ENCODE results near the gene PKNOX2.

PKNOX2 gene

DNA sequence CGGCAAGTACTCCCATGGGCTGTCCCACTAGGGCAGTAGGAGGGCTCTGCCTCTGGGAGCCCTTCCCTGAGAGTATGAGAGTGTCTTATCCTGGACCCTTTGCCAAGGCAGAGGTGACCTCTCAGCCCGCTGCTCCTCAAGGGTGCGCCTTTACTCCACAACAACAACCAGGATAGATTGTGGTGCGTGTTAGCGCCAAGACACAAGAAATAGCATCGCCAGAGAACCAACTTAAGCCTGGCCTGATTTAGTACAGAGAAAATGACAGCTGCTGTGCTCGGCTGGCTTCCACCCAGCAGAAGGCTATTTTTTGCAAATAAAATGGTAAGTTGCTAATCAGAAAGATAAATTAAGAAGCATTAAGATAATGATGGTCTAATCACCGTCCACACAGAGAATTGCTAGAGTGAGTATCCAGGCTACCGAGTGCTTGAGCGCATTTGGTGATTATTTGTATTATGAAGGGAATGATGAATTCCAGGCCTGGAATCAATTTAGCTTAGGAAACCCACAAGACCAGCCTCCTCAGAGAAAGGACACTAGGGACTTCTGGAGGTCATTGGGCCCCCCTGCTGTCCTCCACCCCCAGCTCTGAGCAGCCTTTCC is 119.8 kb downstream of the PKNOX2 start:
- Histone ChIP-seq H3K9me3 (replicated peaks; ENCODE audit: insufficient read depth, low read length) (no peaks in the 10 kb centered on the region), H3K4me2 (ENCODE audit: low read depth, low read length) (no peak overlapping the region), H3K4me3 (ENCODE audit: low read length) (no peak overlapping the region), H2AFZ (ENCODE audit: low read length) (no peak overlapping the region), H4K20me1 (ENCODE audit: insufficient read depth, low read length) (no peaks in the 10 kb centered on the region), H3K79me2 (ENCODE audit: low read length) (no peaks in the 10 kb centered on the region), H3K9ac (ENCODE audit: low read length) (no peak overlapping the region), H3K36me3 (replicated peaks; ENCODE audit: insufficient read depth, low read length) (no peaks in the 10 kb centered on the region), H3K27ac (ENCODE audit: low read length) (no peak overlapping the region), H3K4me1 (ENCODE audit: low read length) (no peaks in the 10 kb centered on the region), H3K9me2 (replicated peaks; ENCODE audit: insufficient read depth, low read length) (no peaks in the 10 kb centered on the region), H3K27me3 (replicated peaks; ENCODE audit: insufficient read depth, low read length) (no peaks in the 10 kb centered on the region), H3F3A (ENCODE audit: insufficient read depth, low read length) (no peaks in the 10 kb centered on the region)
- TF ChIP-seq EZH2phosphoT487 (IDR thresholded peaks at IDR 0.05; ENCODE audit: low read length): no peak
- TF ChIP-seq, protein P1, sequence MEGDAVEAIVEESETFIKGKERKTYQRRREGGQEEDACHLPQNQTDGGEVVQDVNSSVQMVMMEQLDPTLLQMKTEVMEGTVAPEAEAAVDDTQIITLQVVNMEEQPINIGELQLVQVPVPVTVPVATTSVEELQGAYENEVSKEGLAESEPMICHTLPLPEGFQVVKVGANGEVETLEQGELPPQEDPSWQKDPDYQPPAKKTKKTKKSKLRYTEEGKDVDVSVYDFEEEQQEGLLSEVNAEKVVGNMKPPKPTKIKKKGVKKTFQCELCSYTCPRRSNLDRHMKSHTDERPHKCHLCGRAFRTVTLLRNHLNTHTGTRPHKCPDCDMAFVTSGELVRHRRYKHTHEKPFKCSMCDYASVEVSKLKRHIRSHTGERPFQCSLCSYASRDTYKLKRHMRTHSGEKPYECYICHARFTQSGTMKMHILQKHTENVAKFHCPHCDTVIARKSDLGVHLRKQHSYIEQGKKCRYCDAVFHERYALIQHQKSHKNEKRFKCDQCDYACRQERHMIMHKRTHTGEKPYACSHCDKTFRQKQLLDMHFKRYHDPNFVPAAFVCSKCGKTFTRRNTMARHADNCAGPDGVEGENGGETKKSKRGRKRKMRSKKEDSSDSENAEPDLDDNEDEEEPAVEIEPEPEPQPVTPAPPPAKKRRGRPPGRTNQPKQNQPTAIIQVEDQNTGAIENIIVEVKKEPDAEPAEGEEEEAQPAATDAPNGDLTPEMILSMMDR (IDR thresholded peaks at IDR 0.05; ENCODE audit: low read length): no peak
- TF ChIP-seq EZH2 (optimal IDR thresholded peaks at IDR 0.05; ENCODE audit: low read depth, low read length): no peak
- DNase-seq: no peak

DNA sequence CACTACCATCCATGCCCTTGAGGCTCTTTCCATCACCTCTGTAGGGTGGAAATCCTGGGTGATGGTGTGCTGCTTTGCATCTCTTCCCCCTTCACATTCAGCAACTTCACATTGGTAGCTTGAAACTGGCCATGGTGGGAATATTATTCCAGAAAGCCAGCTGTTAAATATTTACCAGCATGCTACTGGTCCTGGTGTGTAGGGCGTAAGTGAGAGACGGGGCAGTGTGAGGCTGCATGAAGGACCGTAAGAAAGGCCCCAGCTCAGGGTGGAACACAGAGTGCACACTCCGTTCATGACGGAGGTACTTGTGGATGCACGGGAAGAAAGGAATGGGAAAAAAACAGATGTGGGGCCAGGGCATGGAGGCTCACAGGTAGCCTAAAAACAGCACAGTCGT is 121.3 kb downstream of the PKNOX2 start:
- Histone ChIP-seq H3K79me2 (ENCODE audit: low read length) (no peaks in the 10 kb centered on the region), H4K20me1 (ENCODE audit: insufficient read depth, low read length) (no peaks in the 10 kb centered on the region), H3K9me2 (replicated peaks; ENCODE audit: insufficient read depth, low read length) (no peaks in the 10 kb centered on the region), H3K9ac (ENCODE audit: low read length) (no peak overlapping the region), H3K4me1 (ENCODE audit: low read length) (no peaks in the 10 kb centered on the region), H3K27ac (ENCODE audit: low read length) (no peak overlapping the region), H3K36me3 (replicated peaks; ENCODE audit: insufficient read depth, low read length) (no peaks in the 10 kb centered on the region), H3K4me3 (ENCODE audit: low read length) (no peak overlapping the region), H3K27me3 (replicated peaks; ENCODE audit: insufficient read depth, low read length) (no peaks in the 10 kb centered on the region), H2AFZ (ENCODE audit: low read length) (no peak overlapping the region), H3K4me2 (ENCODE audit: low read depth, low read length) (no peak overlapping the region), H3K9me3 (replicated peaks; ENCODE audit: insufficient read depth, low read length) (no peaks in the 10 kb centered on the region), H3F3A (ENCODE audit: insufficient read depth, low read length) (no peaks in the 10 kb centered on the region)
- TF ChIP-seq, protein P1 (IDR thresholded peaks at IDR 0.05; ENCODE audit: low read length): no peak
- TF ChIP-seq EZH2 (optimal IDR thresholded peaks at IDR 0.05; ENCODE audit: low read depth, low read length) (no peak), EZH2phosphoT487 (IDR thresholded peaks at IDR 0.05; ENCODE audit: low read length) (no peak)
- no peak for DNase-seq

DNA sequence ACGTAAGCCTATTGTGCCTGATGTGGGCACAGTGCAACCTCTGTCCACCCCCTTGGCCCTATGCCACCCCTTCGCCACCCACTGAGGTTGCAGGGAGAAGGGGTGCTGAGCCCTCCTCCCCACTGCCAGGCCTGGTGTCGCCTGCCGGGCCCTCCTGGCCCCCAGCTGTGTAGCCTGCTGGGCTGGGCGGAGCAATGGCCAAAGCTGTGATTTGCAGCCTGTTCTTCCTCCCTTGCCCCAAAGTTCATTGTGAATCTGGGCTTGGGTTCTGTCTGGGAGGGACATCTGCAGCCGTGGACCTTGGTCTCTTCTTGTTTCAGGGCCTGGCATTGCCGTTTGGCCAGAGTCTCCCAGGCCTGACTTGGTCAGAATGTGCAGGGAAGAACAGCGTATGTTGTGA is 121.9 kb downstream of the PKNOX2 start:
- Histone ChIP-seq H3K4me2 (ENCODE audit: low read depth, low read length) (no peak overlapping the region), H3K9me3 (replicated peaks; ENCODE audit: insufficient read depth, low read length) (no peaks in the 10 kb centered on the region), H3K4me1 (ENCODE audit: low read length) (no peaks in the 10 kb centered on the region), H3K9ac (ENCODE audit: low read length) (no peak overlapping the region), H3K79me2 (ENCODE audit: low read length) (no peaks in the 10 kb centered on the region), H3K27ac (ENCODE audit: low read length) (no peak overlapping the region), H3K4me3 (ENCODE audit: low read length) (no peak overlapping the region), H4K20me1 (ENCODE audit: insufficient read depth, low read length) (no peaks in the 10 kb centered on the region), H3K36me3 (replicated peaks; ENCODE audit: insufficient read depth, low read length) (no peaks in the 10 kb centered on the region), H2AFZ (ENCODE audit: low read length) (no peak overlapping the region), H3K27me3 (replicated peaks; ENCODE audit: insufficient read depth, low read length) (no peaks in the 10 kb centered on the region), H3K9me2 (replicated peaks; ENCODE audit: insufficient read depth, low read length) (no peaks in the 10 kb centered on the region), H3F3A (ENCODE audit: insufficient read depth, low read length) (no peaks in the 10 kb centered on the region)
- TF ChIP-seq EZH2phosphoT487 (IDR thresholded peaks at IDR 0.05; ENCODE audit: low read length) (no peak), EZH2 (optimal IDR thresholded peaks at IDR 0.05; ENCODE audit: low read depth, low read length) (no peak)
- TF ChIP-seq, protein P1 (IDR thresholded peaks at IDR 0.05; ENCODE audit: low read length): no peak
- DNase-seq: no peak
